Fibroblast of lung (primary cell): ENCODE measurements around the gene TRA2B. TPM values are rescaled to one million over a fixed set of nuclear protein-coding genes. Genes with fewer than 3 reads are reported as not detected.

Source experiments
- DNase-seq, 2 donors: peaks; one replicate each; pipeline versions ENCODE4 v3.0.0 to v3.0.0-alpha.2; 2010; ENCODE audit warnings: low read depth in 2 of 2
- H2AFZ ChIP-seq: 2 replicates; pipeline ENCODE4 v1.5.1; 2012; ENCODE audit warnings: low read length, control low read depth, inconsistent platforms
- H3K27ac ChIP-seq: 2 replicates; pipeline ENCODE4 v1.5.1; 2011; ENCODE audit warnings: low read length, control low read depth; ENCODE audit not compliant: insufficient read depth
- H3K27me3 ChIP-seq: 2 replicates; pipeline ENCODE4 v1.5.1; 2011; ENCODE audit warnings: mild to moderate bottlenecking, low read length; ENCODE audit not compliant: control insufficient read depth, insufficient read depth
- H3K36me3 ChIP-seq: 2 replicates; pipeline ENCODE4 v1.5.1; 2011; ENCODE audit warnings: low read length; ENCODE audit not compliant: control insufficient read depth, insufficient read depth
- H3K4me1 ChIP-seq: 2 replicates; pipeline ENCODE4 v1.5.1; 2011; ENCODE audit warnings: low read length; ENCODE audit not compliant: control insufficient read depth, insufficient read depth; ENCODE audit errors: extremely low read depth
- H3K4me2 ChIP-seq: 2 replicates; pipeline ENCODE4 v1.5.1; 2011; ENCODE audit warnings: low read length, control low read depth; ENCODE audit not compliant: insufficient read depth; ENCODE audit errors: extremely low read depth
- H3K4me3 ChIP-seq, 4 experiments: fragments of 200-600 bp in 1 of 4; sonication (generic) in 1 of 4; replicated peaks in 1 of 4; 2 replicates each; pipeline ENCODE4 v1.5.1; 2011 to 2016; ENCODE audit warnings: low read length in 4 of 4, low read depth in 3 of 4, mild to moderate bottlenecking in 3 of 4, control low read depth in 2 of 4, inconsistent platforms in 1 of 4, mixed read lengths in 1 of 4; ENCODE audit not compliant: insufficient read depth in 1 of 4; ENCODE audit errors: control extremely low read depth in 1 of 4
- H3K79me2 ChIP-seq: 2 replicates; pipeline ENCODE4 v1.5.1; 2012; ENCODE audit warnings: mild to moderate bottlenecking, low read length, inconsistent platforms; ENCODE audit not compliant: control insufficient read depth, insufficient read depth
- H3K9ac ChIP-seq: 2 replicates; pipeline ENCODE4 v1.5.1; 2011; ENCODE audit warnings: mild to moderate bottlenecking, low read length, control low read depth; ENCODE audit not compliant: insufficient read depth
- H3K9me3 ChIP-seq: 2 replicates; pipeline ENCODE4 v1.5.1; 2012; ENCODE audit warnings: low read depth, low read length; ENCODE audit not compliant: control insufficient read depth, insufficient read depth
- H4K20me1 ChIP-seq: 2 replicates; pipeline ENCODE4 v1.5.1; 2011; ENCODE audit warnings: low read length; ENCODE audit not compliant: control insufficient read depth, insufficient read depth; ENCODE audit errors: extremely low read depth
- EZH2 ChIP-seq: IDR thresholded peaks from 2 replicates; pipeline ENCODE4 v1.5.1; 2012; ENCODE audit warnings: low read length, control low read depth, mild to moderate bottlenecking; ENCODE audit errors: missing control alignments
- polyA plus RNA-seq, 2 donors: library from polyadenylated mRNA; depleted of rRNA in 1 of 2; stranded (reverse) in 1 of 2; unstranded in 1 of 2; fragments of >200 nt; gene quantifications; 2 replicates each; pipeline ENCODE4 v1.2.1, GENCODE V29; 2011 to 2012; ENCODE audit warnings: missing spikeins in 1 of 2
- total RNA-seq: library from RNA; depleted of rRNA; stranded (reverse); fragments of >200 nt; gene quantifications from 2 replicates; pipeline ENCODE4 v1.2.1, GENCODE V29; 2014
- TF ChIP-seq, protein P1 (sequence below), 2 donors: IDR thresholded peaks in 1 of 2; conservative IDR thresholded peaks in 1 of 2; 1 replicate in 1 of 2; 2 replicates in 1 of 2; pipeline ENCODE4 v1.5.1; 2011 to 2012; ENCODE audit warnings: low read length in 2 of 2, control low read depth in 1 of 2, inconsistent platforms in 1 of 2, low read depth in 1 of 2, mild to moderate bottlenecking in 1 of 2

The TRA2B gene
- total and polyA plus RNA-seq, 2 donors (not counting 1 experiment from before 2014, with no cell fraction given) = 117 to 140 TPM

GRCh38 chr3:185900228-185900627 lies 37.6 kb downstream of the TRA2B start:
- Histone ChIP-seq H3K4me2 (no peak overlapping the region), H4K20me1 (no peaks in the 10 kb centered on the region), H3K27ac (no peak overlapping the region), H3K27me3 (no peaks in the 10 kb centered on the region), H2AFZ (no peak overlapping the region), H3K79me2 (no peaks in the 10 kb centered on the region), H3K9me3 (no peaks in the 10 kb centered on the region), H3K4me3 (no peak overlapping the region), H3K4me1 (peaks cover 5% of the 10 kb centered on the region), H3K9ac (no peak overlapping the region), H3K36me3 (no peaks in the 10 kb centered on the region)
- DNase-seq = peak; percentile 76 to 94
- no peak for TF ChIP-seq EZH2
- TF ChIP-seq, protein P1, sequence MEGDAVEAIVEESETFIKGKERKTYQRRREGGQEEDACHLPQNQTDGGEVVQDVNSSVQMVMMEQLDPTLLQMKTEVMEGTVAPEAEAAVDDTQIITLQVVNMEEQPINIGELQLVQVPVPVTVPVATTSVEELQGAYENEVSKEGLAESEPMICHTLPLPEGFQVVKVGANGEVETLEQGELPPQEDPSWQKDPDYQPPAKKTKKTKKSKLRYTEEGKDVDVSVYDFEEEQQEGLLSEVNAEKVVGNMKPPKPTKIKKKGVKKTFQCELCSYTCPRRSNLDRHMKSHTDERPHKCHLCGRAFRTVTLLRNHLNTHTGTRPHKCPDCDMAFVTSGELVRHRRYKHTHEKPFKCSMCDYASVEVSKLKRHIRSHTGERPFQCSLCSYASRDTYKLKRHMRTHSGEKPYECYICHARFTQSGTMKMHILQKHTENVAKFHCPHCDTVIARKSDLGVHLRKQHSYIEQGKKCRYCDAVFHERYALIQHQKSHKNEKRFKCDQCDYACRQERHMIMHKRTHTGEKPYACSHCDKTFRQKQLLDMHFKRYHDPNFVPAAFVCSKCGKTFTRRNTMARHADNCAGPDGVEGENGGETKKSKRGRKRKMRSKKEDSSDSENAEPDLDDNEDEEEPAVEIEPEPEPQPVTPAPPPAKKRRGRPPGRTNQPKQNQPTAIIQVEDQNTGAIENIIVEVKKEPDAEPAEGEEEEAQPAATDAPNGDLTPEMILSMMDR (conservative IDR thresholded peaks at IDR 0.05 in 1 of 2, IDR thresholded peaks at IDR 0.05 in 1 of 2; ENCODE audit: low read depth in 1 of 2, low read length in 2 of 2) = no peak

DNA sequence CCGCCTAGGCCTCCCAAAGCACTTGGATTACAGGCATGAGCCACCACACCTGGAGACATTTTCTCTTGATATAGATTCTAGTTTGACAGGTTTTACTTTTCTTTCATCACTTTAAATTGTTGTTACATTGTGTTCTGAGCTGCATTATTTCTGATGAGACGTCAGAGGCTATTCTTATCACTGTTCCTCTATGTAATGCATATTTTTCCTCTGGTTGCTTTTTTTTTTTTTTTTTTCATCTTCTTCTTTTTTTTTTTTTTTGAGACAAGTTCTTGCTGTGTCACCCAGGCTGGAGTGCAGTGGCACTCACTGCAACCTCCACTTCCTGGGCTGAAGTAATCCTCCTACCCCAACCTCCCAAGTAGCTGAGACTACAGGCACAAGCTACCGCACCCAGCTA lies 41.2 kb downstream of the TRA2B start:
- no peak overlapping the region for H2AFZ ChIP-seq
- no peak overlapping the region for H3K27ac ChIP-seq
- no peak for DNase-seq
- peaks cover 5% of the 10 kb centered on the region for H3K4me1 ChIP-seq
- no peaks in the 10 kb centered on the region for H3K9me3 ChIP-seq
- TF ChIP-seq EZH2 = no peak
- TF ChIP-seq, protein P1 (conservative IDR thresholded peaks at IDR 0.05 in 1 of 2, IDR thresholded peaks at IDR 0.05 in 1 of 2; ENCODE audit: low read depth in 1 of 2, low read length in 2 of 2) = no peak
- H3K9ac ChIP-seq = no peak overlapping the region
- no peaks in the 10 kb centered on the region for H3K79me2 ChIP-seq
- no peaks in the 10 kb centered on the region for H4K20me1 ChIP-seq
- no peaks in the 10 kb centered on the region for H3K36me3 ChIP-seq
- no peaks in the 10 kb centered on the region for H3K27me3 ChIP-seq
- H3K4me3 ChIP-seq = no peak overlapping the region
- no peak overlapping the region for H3K4me2 ChIP-seq

- no peak for DNase-seq
- Histone ChIP-seq H2AFZ (no peak overlapping the region), H4K20me1 (no peaks in the 10 kb centered on the region), H3K36me3 (no peaks in the 10 kb centered on the region), H3K4me3 (no peak overlapping the region), H3K27me3 (peaks cover 2% of the 10 kb centered on the region), H3K4me2 (no peak overlapping the region), H3K4me1 (no peaks in the 10 kb centered on the region), H3K9ac (no peak overlapping the region), H3K27ac (no peak overlapping the region), H3K9me3 (no peaks in the 10 kb centered on the region), H3K79me2 (no peaks in the 10 kb centered on the region)
- no peak for TF ChIP-seq EZH2
- TF ChIP-seq, protein P1 (conservative IDR thresholded peaks at IDR 0.05 in 1 of 2, IDR thresholded peaks at IDR 0.05 in 1 of 2; ENCODE audit: low read depth in 1 of 2, low read length in 2 of 2) = no peak
Measured at GRCh38 chr3:185887066-185887465, 50.7 kb downstream of the TRA2B start.
